ENCODE results near the gene TADA2A.
"Not testable (repeated sequence)": the region's sequence is repeated elsewhere in the genome, so short reads cannot be mapped to it uniquely, and the experiment has no call there.

TADA2A gene

DNA sequence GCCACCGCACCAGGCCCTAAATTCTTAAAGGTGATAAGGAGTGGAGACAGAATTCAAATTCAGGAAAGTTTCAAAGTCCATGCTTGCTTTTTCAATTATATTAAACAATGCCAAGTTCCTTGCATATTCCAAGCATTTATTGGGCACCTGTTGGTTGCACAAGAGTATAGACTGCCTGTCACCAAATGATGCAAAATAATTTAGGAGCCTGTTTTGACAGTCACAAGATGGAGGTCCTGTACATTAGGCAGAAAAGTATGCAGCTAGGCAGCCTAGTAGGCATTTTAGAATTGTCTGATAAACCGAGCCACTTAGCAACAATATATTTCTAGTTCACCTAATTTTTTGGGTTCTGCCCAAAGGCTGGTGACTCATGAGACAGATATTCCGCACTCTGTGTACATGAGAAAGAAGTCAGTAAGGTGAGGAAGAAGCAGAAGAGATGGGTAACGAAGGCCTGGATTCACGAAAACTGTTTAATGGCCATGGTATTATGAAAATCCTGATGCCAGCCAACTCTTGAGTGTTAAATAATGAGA, 7.4 kb upstream of the TADA2A start:
- DNase-seq (ENCODE audit: low read depth in 1 of 2, low spot score in 1 of 2): no peak

DNA sequence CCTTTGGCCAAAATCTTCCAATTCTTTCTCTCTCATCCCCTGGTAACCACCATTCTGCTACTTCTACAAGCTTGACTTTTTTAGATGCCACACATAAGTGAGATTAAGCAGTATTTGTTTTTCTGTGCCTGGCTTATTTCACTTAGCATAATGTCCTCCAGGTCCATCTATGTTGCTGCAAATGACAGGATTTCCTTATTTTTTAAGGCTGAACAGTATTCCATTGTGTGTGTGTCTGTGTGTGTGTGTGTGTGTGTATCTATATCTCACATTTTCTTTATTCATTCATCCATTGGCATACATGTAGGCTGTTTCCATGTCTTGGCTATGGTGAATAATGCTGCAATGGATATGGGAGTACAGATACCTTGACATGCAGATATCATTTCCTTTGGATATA, 6.2 kb upstream of the TADA2A start:
- DNase-seq (ENCODE audit: low read depth in 1 of 2, low spot score in 1 of 2): no peak

DNA sequence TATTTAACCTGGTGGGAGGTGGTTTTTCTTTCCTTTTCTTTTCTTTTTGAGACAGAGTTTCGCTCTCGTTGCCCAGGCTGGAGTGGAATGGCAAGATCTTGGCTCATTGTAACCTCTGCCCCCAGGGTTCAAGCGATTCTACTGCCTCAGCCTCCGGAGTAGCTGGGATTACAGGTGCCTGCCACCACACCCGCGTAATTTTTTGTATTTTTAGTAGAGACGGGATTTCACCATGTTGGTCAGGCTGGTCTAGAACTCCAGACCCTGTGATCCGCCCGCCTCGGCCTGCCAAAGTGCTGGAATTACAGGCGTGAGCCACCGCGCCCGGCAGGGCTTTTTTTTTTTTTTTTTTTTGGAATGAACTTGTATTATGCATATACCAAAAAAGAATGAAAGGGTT, 1.2 kb upstream of the TADA2A start:
- not testable (repeated sequence) for DNase-seq (ENCODE audit: low read depth in 1 of 2, low spot score in 1 of 2)

DNA sequence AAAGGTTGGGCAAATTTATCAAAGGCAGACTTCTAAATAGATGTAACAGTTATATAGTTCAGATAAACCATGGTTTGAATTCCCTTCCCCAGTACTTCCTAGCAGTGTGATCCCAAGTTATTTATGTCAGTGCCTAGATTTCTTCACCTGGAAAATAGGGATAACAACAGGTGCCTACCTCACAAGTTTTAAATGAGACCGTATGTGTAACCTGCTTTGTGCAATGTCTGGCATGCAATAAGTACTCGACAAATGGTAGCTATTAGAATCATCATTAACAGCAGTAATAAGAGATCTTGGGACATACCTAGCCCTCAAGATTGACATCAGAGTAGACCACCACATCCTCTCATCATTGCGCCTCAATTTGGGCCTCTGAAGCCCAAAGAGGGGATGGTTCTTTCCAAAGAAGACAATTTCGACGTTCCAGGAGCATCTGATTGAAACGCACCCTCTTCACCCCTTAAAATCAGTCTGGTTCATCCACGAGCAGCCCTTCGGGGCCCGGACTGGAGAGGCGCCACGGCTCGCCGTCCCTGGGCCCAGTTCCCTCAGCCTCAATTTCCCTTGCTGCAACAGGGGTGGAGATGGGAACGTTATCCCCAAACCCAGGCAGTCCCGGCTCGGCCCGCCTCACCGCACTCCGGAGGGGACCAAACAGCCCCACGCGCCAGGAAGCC, 591 bp upstream of the TADA2A start:
- no peak for DNase-seq (ENCODE audit: low read depth in 1 of 2, low spot score in 1 of 2)

DNA sequence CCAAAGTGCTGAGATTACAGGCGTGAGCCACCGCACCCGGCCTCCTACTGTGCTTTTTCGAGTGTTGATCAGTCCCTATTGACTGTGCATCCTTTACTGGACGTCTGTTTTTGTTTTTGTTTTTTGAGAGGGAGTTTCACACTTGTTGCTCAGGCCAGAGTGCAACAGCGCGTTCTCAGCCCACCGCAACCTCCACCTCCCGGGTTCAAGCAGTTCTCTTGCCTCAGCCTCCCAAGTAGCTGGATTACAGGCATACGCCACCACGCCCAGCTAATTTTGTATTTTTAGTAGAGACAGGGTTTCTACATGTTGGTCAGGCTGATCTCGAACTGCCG, 1.4 kb downstream of the TADA2A start:
- DNase-seq (ENCODE audit: low read depth in 1 of 2, low spot score in 1 of 2): not testable (repeated sequence)

DNA sequence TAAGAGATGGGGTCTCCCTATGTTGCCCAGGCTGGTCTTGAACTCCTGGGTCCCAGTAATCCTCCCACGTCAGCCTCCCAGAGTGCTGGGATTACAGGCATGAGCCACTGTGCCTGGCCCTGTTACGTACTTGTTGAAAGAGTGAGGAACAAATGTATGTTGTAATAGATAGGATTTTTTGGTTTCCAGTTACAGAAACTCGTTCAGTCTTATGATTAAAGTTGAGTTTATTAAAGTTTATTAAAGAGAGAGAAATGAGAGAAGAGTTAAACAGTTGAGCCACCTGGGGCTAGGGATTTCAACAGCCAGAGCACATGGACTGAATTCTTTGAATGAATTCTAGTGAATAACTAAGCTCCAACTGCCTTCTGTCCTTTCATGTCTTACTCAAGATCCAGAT, 3.7 kb downstream of the TADA2A start:
- no peak for DNase-seq (ENCODE audit: low read depth in 1 of 2, low spot score in 1 of 2)

DNA sequence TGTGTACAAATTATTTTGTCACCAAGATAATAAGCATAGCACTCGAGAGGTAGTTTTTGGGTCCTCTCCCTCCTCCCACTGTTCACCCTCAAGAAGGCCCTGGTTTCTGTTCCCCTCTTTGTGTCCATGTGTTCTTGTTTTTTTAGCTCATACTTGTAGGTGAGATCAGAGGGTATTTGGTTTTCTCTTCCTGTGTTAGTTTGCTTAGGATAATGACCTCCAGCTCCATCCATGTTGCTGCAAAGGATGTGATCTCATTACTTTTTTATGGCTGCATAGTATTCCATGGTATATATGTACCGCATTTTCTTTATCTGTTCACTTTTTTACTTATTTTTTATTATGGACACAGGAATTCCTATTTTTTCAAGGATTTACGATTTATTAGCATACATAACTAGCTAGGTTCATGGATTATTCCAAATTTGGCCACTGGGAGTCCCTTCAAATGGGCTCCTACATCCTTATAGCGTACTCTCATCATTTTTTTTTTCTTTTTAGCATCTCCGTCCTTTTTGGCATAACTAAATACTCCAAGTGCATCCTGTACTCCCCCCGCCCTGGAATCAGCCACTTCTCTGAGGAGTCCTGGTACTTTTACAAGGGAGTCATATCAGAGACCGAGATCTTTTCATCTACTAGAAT, 7.3 kb downstream of the TADA2A start:
- no peak for DNase-seq (ENCODE audit: low read depth in 1 of 2, low spot score in 1 of 2)

DNA sequence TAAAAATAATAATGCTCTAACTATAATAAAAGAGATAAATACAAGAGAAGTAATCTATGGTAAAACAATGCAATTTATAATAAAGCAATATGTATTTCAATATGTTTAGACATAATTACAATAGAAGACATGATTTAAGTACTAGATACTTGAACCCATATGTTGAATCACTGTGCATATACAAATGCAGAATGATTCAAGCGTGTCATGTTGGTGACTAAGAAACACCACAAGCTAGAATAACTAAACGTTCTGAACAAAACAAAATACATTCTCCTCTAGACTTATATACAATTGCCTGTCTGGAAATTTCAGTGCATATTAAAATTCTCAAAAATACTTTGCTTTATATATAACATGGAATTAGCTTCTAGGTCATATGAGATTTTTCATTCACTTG, 11.2 kb downstream of the TADA2A start:
- DNase-seq (ENCODE audit: low read depth in 1 of 2, low spot score in 1 of 2): no peak

DNA sequence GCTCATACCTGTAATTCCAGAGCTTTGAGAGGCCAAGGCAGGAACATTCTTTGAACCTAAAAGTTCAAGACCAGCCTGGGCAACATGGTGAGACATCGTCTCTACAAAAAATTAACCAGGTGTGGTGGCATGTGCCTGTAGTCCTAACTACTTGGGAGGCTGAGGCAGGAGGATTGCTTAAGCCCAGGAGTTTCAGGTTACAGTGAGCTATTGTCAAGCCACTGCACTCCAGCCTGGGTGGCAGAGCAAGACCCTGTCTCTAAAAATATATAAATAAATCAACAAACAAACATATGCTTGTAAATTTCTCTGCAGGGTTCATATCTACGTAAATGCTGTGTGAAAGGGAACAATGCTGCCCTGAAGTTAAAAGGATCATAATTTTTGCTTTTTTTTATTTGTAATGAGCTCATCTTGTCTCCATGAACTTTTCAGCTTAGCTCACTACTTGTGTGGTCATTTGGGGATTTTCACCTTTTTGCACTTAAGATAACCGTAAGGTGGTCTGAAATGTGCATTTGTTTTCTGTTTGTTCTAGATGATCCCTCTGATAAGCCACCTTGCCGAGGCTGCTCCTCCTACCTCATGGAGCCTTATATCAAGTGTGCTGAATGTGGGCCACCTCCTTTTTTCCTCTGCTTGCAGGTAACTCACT, 16.4 kb downstream of the TADA2A start:
- no peak for DNase-seq (ENCODE audit: low read depth in 1 of 2, low spot score in 1 of 2)

DNA sequence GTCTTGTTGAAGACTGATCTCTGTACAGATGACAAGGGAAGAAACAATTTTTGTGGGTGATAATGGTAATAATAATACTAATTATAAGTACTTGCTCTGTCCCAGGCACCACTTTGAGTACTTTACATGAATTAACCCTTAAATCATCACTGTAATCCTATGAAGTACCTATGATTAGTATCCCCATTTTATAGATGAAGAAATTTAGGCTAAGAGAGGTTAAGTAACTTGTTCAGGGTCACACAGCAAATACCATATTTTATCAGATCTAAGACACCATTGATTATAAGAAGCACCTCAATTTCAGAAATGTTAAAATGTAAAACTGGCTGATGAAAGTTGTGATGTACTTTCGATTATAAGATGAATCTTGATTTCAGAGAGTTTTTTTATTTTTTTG, 18.6 kb downstream of the TADA2A start:
- DNase-seq (ENCODE audit: low read depth in 1 of 2, low spot score in 1 of 2): no peak

DNA sequence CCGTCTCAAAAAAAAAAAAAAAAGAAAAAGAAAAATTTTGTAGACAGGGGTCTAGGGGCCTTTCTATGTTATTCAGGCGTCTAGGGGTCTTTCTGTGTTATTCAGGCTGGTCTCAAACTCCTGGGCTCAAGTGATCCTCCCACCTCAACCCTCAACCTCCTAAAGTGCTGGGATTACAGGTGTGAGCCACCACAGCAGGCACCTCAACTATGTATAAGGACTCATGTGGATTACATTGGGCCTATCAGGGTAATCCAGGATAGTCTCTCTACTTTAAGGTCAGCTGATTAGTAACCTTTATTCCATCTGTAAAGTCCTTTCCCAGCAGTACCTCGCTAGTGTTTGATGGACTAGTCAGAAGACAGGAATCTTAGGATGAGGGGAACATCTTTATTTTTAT, 22.4 kb downstream of the TADA2A start:
- DNase-seq (ENCODE audit: low read depth in 1 of 2, low spot score in 1 of 2): no peak

DNA sequence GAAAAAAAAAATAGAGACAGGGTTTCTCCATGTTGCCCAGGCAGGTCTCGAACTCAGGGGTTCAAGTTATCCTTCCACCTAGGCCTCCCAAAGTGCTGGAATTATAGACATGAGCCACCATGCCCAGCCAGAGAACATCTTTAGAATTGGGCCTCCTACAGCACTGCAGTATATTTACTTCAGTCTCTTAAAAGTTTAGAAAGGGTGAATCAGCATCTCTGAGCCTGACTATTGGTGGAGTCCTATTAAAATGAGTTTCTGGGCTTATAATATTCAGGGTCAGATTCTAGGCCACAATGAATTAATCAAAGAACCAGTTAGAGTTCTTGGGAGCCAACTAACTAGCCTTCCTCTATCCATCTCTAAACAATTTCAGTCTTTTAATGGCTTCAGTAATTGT, 22.8 kb downstream of the TADA2A start:
- DNase-seq (ENCODE audit: low read depth in 1 of 2, low spot score in 1 of 2): no peak

DNA sequence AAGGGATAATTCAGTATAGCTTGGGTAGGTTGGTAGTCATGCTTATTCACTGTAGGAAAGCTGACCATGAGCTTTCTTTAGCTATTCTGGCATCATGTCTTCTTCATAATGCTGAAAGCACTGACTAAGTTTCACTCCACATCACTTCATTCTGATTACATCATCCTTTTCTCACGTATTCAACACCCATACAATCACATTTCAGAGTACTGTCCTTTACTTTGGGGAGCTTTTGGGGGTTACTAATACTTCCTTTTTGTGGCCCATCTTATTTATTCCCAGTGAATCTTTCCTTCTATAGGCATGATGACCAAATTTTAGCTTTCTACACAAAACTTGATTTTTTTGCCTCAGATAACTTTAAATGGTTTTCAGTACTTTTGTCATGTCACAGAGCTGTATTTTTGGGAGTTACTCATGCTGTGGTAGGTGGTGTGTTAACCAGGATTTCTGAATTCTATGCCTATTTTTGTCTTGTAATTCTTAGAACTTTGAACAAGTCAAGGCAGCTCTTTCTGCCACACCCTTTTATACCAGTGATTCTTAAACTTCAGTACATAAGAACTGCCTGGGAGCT, 23.5 kb downstream of the TADA2A start:
- DNase-seq (ENCODE audit: low read depth in 1 of 2, low spot score in 1 of 2): no peak

DNA sequence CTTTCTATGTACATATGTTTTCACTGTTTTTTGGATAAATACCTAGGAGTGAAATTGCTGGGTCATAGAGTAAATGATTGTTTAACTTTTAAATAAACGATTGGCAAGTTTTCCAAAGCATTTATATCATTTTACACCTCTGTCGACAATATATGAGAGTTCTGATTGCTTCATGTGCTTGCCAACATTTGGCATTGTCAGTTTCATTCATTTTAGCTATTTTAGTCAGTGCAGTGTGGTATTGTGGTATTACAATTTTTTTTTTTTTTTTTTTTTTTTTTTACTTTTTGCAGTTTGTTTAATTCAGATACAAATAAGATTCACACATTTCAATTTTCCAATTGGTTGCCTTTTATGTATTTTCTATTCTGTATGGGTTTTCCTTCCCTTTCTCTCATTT, 26.0 kb downstream of the TADA2A start:
- DNase-seq (ENCODE audit: low read depth in 1 of 2, low spot score in 1 of 2): no peak

DNA sequence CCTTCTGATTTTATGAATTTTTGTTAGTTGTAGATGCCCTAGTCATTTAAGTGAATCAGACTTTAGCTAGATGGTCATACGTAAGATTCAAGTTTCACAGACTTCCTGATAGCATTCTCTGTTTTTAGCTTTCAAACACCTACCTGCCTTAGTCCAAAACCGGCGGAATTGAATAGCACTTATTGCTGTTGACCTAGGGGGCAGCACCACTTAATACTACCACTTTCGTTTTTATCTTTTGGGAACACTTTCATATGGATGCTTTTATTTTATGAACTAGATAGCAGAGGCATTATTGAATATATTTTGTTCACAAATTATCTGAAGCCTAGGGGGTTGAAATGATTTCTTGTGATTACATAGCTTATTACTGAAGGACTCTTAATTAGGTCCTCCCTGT, 31.5 kb downstream of the TADA2A start:
- no peak for DNase-seq (ENCODE audit: low read depth in 1 of 2, low spot score in 1 of 2)

DNA sequence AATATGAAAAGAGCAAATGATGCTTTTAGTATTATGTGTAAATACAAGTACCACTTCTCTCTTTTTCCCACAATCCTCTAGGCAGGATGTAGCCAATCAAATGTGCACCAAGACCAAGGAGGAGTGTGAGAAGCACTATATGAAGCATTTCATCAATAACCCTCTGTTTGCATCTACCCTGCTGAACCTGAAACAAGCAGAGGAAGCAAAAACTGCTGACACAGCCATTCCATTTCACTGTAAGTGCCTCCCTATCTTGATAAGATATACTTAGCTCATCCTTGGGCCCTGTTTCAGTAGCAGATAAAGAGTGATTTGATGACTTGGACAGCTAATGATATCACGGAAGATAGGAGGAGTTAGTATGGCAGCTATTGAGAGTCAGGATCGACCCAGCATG, 33.7 kb downstream of the TADA2A start:
- DNase-seq (ENCODE audit: low read depth in 1 of 2, low spot score in 1 of 2): no peak

DNA sequence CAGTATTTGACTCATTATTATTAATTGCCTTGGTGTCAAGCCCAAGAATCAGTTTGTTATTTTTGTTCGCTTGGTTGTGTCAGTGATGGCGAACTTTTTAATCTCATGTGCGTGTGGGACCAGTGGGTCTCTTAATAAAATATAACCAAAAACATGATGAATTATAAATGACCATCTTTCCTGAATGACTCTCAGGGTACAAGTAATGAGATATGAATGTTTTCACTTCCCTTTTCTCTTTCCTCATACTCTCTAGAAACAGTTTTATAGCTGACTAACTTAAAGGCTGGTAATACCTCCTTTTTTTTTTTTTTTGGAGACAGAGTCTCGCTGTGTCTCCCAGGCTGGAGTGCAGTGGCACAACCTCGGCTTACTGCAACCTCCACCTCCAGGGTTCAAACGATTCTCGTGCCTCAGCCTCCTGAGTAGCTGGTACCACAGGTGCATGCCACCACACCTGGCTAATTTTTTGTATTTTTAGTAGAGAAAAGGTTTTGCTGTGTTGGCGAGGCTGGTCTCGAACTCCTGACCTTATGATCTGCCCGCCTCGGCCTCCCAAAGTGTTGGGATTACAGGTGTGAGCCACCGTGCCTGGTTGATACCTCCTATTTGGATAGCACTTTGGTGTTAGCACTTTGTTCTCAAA, 34.8 kb downstream of the TADA2A start:
- DNase-seq (ENCODE audit: low read depth in 1 of 2, low spot score in 1 of 2): not testable (repeated sequence)

DNA sequence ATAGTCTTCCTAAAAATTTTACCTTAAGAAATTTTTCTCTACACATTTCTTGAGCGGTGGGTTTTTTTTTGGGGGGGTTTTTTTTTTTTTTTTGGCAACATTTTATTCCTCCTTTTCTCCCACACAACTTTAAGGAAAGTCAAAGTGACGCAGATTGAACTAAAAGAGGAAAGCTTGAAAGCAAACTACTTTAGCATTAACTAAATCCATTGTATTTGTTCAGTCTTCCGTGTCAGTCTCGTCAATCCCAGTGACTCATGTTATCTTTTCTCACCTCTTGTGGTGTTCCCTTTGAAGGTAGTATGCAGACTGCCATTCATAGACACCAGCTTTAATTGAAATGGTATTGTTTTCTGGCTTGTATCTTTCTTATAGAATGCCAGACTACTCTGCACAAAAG, 39.3 kb downstream of the TADA2A start:
- DNase-seq (ENCODE audit: low read depth in 1 of 2, low spot score in 1 of 2): no peak

DNA sequence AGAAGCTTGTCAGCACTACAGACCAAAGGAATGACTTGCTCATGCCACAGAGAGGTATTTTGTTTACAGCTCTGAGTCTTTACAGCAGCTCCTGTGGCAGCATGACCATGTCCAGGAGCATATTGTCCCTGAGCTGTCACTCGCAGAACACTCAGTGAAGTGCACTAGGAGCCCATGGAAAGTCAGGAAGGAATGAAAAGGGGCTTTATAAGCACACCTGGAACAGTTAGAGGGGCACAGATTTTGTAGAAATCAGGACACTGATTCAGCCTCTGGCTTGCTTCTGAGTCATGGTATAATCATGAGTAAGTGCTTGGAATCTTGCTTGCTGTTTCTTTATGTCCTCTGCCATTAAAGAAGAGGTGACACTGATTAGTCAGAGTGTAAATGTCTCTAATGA, 41.0 kb downstream of the TADA2A start:
- no peak for DNase-seq (ENCODE audit: low read depth in 1 of 2, low spot score in 1 of 2)

DNA sequence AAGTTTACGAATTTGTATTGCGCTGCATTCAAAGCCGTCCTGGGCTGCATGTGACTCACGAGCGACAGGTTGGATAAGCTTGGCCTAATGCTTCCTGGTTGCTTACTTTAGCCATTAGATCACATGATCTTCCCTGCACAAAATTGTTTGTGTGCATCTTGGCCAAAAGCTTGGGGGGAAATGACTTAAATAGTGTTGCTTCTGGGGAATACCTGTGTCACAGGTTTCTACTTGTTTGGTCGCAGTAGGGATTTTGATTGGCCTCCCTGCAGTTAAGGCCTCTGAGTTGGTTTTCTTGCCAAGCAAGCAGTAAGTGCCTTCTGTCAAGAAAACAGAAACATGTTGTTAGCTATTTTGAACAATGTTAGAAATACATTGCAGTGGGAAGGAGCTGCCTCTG, 43.4 kb downstream of the TADA2A start:
- DNase-seq (ENCODE audit: low read depth in 1 of 2, low spot score in 1 of 2): no peak

DNA sequence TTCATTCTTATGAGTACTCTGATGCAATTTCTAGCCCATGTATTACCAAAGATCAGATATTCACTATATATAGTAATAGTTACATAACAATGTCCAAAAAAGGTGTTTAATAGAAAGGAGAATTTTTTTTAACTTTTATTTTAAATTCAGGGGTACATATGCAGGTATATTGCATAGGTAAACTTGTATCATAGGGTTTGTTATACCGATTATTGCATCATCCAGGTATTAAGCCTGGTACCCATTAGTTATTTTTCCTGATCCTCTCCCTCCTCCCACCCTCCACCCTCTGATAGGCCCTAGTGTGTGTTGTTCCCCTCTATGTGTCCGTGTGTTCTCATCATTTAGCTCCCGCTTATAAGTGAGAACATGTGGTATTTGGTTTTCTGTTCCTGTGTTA, 51.1 kb downstream of the TADA2A start:
- DNase-seq (ENCODE audit: low read depth in 1 of 2, low spot score in 1 of 2): not testable (repeated sequence)

DNA sequence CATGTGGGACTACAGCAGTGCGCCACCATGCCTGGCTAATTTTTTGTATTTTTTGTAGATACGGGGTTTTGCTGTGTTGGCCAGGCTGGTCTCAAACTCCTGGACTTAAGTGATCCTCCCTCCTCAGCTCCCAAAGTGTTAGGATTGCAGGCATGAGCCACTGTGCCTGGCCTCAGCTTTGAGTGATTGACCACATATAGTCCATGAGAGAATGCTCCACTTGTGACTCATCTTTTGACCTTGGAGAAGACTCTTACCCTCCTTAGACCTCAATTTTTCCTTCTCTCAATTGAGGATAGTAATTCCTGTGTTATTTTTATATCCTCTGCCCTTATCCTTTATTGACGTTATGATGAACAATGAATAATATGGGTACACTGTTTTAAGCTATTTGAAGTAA, 52.1 kb downstream of the TADA2A start:
- no peak for DNase-seq (ENCODE audit: low read depth in 1 of 2, low spot score in 1 of 2)

Measured in activated CD4-positive, alpha-beta T cell treated with anti-CD3 and anti-CD28 coated beads, Interleukin-2, amount 50 U/mL, for 24 hours (primary cell).